GM18517 (cell line): Measurements from ENCODE around the gene MDH2.
"Not testable (repeated sequence)": the region's sequence is repeated elsewhere in the genome, so short reads cannot be mapped to it uniquely, and the experiment has no call there.

Experiments used
- ATAC-seq: cut with Tn5 transposase; IDR thresholded peaks from one replicate; pipeline ENCODE4 v1.9.1; 2021; ENCODE audit warnings: mild to moderate bottlenecking, moderate library complexity; ENCODE audit not compliant: unreplicated experiment

MDH2 gene

DNA sequence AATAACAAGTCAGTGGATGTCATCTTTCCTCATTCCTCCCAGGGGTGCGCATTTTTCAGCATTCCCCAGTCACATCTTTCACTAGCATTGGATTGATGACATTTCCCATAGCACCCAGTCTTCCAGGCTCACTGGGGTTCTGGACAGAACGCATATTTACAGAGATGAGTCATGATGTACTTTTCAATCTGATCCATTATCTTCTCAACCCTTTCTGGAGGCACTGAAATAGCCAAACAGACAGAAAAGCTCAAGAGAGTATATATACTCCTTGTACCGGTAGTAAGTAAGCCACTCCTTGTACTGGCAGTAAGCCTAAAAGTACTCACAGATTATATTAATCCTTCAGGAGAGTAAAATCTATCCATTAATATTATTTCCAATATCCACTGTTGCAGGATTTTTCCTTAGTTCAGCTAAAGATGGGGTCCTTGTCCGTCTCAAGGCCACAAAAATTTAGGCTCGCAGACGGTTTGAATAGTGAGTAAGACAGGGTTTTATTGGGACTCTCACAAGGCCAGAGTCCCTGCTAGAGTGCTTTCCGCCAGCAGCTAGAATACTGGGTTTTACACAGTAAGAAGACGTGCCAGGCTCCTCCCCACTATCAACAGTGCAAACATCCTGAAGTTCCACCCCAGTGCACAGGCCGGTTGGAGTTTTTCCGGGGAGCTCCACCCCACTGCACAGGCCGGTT is 60.8 kb downstream of the MDH2 start:
- no peak for ATAC-seq

- not testable (repeated sequence) for ATAC-seq
Measured at GRCh38 chr7:76113042-76113630, 65.2 kb downstream of the MDH2 start.

- ATAC-seq: not testable (repeated sequence)
Measured at GRCh38 chr7:76114742-76115141, 66.8 kb downstream of the MDH2 start.
